ENCODE results near the gene ADGRA1.
"Not testable (repeated sequence)": the region's sequence is repeated elsewhere in the genome, so short reads cannot be mapped to it uniquely, and the experiment has no call there.

GRCh38 chr10:133175624-133176023 lies 87.9 kb downstream of the ADGRA1 start:
- TF ChIP-seq EP300 (IDR thresholded peaks at IDR 0.05; ENCODE audit: borderline replicate concordance in 1 of 2, low read depth in 2 of 2, low read length in 2 of 2); EZH2 (IDR thresholded peaks at IDR 0.05; ENCODE audit: low read depth, low read length, severe bottlenecking); POLR2A (IDR thresholded peaks at IDR 0.05; ENCODE audit: control extremely low read depth in 1 of 2, low read depth in 2 of 2, low read length in 2 of 2); POLR2AphosphoS5 (IDR thresholded peaks at IDR 0.05; ENCODE audit: low read depth, low read length); TAF7 (optimal IDR thresholded peaks at IDR 0.05; ENCODE audit: borderline replicate concordance, low read depth, low read length); CREB1 (IDR thresholded peaks at IDR 0.05); CBX8 (IDR thresholded peaks at IDR 0.05; ENCODE audit: borderline replicate concordance, low read depth, low read length); FOSL1 (IDR thresholded peaks at IDR 0.05; ENCODE audit: insufficient read depth, low read depth, low read length); E2F6 (IDR thresholded peaks at IDR 0.05); SIN3A (conservative IDR thresholded peaks at IDR 0.05 in 1 of 2, IDR thresholded peaks at IDR 0.05 in 1 of 2; ENCODE audit: low read depth in 1 of 2, low read length in 2 of 2); JUND (IDR thresholded peaks at IDR 0.05; ENCODE audit: low read length); MAFK (IDR thresholded peaks at IDR 0.05; ENCODE audit: low read depth, low read length); RNF2 (IDR thresholded peaks at IDR 0.05; ENCODE audit: borderline replicate concordance, low read depth, low read length, missing control alignments, poor library complexity, severe bottlenecking): not testable (repeated sequence)
- TF ChIP-seq, protein P1, sequence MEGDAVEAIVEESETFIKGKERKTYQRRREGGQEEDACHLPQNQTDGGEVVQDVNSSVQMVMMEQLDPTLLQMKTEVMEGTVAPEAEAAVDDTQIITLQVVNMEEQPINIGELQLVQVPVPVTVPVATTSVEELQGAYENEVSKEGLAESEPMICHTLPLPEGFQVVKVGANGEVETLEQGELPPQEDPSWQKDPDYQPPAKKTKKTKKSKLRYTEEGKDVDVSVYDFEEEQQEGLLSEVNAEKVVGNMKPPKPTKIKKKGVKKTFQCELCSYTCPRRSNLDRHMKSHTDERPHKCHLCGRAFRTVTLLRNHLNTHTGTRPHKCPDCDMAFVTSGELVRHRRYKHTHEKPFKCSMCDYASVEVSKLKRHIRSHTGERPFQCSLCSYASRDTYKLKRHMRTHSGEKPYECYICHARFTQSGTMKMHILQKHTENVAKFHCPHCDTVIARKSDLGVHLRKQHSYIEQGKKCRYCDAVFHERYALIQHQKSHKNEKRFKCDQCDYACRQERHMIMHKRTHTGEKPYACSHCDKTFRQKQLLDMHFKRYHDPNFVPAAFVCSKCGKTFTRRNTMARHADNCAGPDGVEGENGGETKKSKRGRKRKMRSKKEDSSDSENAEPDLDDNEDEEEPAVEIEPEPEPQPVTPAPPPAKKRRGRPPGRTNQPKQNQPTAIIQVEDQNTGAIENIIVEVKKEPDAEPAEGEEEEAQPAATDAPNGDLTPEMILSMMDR (IDR thresholded peaks at IDR 0.05; ENCODE audit: control extremely low read depth in 1 of 3, insufficient read depth in 1 of 3, low read depth in 1 of 3, low read length in 3 of 3), result not testable (repeated sequence)
